HG03460 (cell line): ENCODE results near the gene DOK1.

ENCODE experiments used
- ATAC-seq: cut with Tn5 transposase; IDR thresholded peaks from one replicate; pipeline ENCODE4 v1.9.1; 2021; ENCODE audit not compliant: unreplicated experiment

The DOK1 gene

GRCh38 chr2:74553892-74554819 lies at the start of gene DOK1, which contains the start of gene LOXL3:
Gene DOK1, plus strand, starts transcription at chr2:74554720. Its CDS starts 35 bp downstream, at chr2:74554755.
Gene LOXL3, minus strand, starts transcription at chr2:74553942. Its CDS starts 1,308 bp downstream, at chr2:74552634.
- peak; percentile 53 for ATAC-seq

DNA sequence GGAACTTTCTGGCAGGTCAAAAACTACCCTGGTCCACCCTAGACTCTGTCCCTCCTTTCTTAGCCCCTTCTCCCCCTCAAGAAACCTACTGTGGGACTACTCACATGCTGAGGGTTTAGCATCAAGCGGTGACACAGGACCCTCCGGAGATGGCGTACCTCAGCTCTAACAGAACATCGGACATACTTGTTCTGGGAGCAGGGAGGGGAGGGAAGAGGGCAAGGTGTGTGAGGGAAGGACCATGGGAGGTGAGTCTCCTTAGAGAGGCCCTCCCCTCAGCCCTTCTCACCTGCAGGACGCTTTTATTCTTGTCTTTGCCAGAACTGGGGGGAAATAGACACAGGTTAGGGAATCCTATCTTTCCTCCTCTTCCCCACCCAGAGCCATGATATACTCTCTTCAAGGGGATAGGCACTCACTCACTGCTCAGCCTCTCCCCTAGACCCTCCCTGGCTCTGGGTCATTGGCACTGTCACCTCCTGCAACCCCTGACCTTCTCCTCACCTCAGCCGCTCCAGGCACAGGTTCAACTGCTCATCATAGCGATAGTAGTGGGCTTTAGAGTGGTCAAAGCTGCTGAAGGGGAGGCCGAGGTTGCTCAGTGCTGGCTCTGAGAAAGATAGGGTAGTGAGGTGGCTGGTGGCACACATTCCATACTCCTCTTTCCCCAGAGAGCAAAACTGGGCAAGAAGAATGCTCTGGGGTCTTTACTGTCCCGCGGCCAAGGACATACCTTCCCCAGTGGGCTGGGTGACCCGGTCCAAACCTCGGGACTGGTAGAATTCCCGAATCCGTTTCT lies 48.9 kb upstream of the DOK1 start:
- ATAC-seq = no peak

DNA sequence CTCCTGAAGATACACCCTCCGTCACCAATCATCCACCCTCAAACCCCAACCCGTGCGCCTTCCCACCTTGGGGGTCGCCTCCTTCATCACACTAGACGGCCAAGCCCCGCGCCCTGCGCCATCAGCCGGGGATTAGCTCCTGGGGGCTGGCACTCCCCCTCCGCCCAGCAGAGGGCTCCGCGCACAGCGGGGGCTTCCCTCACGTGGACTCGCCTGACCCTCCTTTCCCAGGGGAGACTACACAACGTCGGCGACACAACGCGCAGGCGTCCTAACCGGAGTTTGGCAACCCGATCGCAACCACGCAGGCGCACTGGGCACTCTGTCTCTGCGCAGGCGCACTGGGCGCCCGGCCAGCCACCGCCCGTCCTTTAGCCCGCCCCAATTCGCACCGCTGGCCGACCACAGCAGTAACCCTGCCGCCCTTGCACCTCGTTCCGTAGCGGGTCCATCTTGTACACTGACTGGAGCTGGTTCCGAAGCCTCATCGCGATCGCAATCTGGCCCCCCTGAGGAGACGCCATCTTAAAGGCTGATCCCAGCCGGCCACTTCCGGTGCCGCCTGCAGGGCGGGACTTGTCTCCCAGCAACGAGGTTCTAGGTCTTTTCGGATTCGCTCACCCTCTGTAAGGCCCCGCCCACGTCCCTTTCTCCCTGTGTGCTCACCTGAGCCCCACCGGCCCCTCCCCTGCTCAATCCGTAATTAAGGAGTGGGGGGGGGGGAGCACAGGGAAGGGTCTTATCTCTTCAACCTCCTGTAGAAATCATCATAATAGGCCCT lies 47.2 kb upstream of the DOK1 start, which contains the start of gene PCGF1:
Gene PCGF1, minus strand, starts transcription at position 551 of the 781 bp plus-strand sequence. Its CDS starts 27 bp downstream, at position 524.
- peak; percentile 90 for ATAC-seq

DNA sequence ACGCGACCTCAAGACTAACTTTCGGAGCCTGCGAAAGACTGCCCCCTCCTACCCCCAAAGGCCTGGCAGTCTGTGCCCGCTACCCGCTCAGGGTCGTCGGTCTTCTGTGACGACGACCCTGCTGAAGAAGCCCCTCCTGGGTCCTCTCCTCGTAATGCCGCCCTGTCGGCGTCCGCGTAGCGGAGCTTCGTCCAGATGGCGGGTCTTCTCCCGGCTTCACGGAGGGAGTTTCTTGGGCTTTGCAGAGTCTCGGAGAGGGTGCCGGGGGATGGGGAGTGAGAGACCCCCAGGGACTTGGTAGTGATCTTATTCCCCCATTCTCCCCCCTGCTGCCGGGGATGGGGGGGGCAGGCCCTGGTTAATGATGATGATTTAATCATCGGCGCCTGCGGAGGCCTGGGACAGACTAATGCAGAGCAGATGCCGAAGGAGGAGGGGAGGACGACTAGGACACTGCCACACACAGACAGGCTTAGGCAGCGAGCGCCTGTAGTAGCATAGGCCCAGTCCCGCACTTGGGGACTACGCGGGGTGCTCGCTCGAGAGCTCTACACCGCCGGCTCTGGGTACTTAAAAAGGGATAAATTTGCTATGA lies 46.5 kb upstream of the DOK1 start:
- ATAC-seq = peak; percentile 10

DNA sequence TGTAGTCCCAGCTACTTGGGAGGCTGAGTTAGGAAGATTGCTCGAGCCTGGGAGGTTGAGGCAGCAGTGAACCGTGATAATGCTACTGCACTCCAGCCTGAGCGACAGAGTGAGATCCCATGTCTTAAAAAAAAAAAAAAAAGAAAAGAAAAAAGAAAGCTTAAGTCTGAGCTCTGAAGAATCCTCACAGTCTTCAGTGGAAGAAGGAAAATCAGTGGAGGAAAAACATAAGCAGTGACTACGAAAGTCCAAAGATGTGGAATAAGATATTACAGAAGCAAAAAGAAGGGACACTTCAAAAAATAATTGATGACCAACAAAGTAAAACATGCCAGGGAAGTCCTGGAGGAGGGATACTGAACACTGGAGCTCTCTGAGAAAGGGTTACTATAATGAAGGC lies 44.2 kb upstream of the DOK1 start:
- ATAC-seq = no peak

DNA sequence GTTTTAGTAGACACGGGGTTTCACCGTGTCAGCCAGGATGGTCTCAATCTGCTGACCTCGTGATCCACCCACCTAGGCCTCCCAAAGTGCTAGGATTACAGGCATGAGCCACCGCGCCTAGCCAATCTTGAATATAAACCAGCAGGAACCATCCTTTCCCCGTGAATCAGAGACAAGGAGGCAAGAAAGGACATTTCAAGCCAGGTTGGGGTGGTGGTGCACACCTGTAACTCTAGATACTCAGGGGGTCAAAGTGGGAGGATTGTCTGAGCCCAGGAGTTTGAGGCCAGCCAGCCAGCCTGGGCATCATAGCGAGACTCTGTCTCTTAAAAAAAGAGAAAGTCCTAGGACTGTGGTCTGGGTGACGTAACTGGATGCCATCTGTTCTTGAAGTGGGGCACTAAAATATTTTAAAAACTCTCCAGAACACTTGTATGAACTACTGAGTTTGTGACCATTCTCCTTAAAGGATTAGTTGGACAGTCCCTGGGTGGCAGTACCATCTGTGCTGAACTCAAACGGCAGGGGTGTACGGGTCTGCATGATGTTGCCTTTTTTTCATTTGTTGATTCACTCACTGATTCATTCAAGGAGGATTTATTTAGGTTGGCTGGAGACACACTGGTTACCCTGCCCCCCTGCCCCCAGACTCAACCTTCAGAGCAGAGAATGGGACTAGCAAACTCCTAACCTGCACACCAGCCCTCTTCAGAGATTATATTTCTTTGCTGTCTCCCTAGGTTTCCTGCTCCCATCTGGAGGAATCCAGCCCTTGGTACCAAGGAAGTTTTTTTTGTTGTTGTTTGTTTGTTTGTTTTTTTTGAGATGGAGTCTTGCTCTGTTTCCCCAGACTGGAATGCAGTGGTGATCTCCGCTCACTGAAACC lies 43.2 kb upstream of the DOK1 start:
- ATAC-seq = no peak

GRCh38 chr2:74512744-74513604 lies 41.5 kb upstream of the DOK1 start:
- ATAC-seq = no peak

GRCh38 chr2:74513605-74514367 lies 40.7 kb upstream of the DOK1 start:
- no peak for ATAC-seq

- no peak for ATAC-seq
These were observed 39.9 kb upstream of the DOK1 start, which contains the start of gene TLX2 for GRCh38 chr2:74514368-74515270. Gene TLX2, plus strand, starts transcription at chr2:74514450. Its CDS starts 357 bp downstream, at chr2:74514807.

- ATAC-seq = no peak
These were observed 39.1 kb upstream of the DOK1 start for GRCh38 chr2:74515271-74515980.

DNA sequence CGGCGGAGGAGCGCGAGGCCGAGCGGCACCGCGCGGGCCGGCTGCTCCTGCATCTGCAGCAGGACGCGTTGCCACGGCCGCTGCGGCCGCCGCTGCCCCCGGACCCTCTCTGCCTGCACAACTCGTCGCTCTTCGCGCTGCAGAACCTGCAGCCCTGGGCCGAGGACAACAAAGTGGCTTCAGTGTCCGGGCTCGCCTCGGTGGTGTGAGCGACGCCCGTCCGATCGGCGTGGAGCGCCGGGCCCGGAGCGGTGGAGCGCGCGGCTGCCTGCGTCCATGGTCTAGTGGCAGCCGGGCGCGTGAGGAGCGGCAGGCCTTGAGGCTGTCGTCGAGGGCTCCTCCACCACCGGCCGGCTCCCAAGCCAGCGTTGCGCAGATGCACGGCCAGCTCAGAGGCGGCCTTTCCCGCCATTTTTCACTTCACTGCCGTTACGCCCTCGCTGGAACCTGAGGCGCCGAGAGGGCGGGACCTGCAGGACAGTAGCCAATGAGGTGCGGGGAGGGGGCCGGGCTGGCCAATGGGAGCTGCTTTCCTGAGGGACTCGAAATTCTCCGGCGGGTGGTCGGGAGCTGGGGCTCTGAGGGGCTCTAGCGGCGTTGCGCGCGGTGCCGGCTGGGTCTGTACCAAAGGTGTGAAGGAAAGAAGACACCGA lies 38.4 kb upstream of the DOK1 start:
- no peak for ATAC-seq

DNA sequence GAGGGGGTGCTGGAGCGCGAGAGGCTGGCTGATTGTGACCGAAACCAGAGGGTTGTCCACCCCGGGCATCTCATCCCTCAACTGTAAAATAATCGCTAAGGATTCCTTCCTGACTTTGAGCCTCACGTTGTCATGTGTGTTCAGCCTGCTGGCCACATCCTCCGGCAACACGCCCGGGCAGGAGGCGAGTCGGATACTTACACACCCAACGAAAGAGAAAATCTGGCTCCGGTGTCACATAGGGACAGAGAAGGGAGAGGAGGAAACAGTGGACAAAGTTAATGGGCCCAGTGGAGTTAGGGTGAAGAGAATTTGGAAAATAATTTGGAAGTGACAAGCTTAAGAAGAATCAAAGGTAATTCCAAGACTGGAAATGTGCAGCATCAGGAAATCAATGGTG lies 37.9 kb upstream of the DOK1 start:
- ATAC-seq = no peak

DNA sequence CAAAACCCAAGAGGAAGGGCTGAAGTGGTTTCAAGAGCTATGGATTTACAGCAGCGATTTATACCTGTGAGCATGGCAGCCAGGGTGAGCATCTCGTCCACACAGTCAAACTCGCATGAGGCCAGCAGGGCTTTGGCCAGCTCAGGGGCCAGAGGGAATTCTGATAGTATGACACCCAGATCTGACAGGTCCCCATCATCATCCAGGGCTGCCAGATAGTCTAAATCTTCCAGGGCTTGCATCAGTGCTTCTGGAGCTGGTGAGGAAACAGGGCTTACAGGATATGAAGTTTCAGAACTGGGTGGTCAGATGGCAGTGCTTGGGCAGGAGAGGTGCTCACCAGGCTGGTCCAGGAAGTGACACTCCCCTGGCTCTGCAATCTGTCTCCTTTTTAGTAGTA lies 32.0 kb upstream of the DOK1 start:
- ATAC-seq = no peak

DNA sequence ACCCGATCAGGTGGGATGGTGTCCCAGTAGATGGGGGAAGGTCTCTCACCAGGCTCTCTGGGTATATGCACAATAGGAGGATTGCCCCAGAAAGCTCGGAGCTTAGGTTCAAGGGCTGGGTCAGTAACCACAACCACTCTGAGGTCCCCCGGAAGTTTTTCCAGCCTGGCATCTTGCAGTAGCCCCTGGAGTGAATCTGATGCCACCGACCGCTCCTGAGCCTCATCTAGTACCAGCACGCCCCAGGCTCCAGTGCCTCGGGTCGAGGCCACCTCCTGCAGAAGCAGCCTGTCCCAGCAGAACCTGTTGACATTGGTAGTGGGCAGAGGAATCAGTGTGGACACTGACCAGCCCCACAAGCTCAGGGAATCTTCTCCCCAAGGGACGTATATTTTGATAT lies 30.5 kb upstream of the DOK1 start:
- ATAC-seq = no peak

GRCh38 chr2:74524955-74525716 lies 29.4 kb upstream of the DOK1 start:
- ATAC-seq = no peak
